Measurements from ENCODE around the gene MACROD2.

MACROD2 gene

GRCh38 chr20:16078172-16078898 is 2083.0 kb downstream of the MACROD2 start:
- no peak overlapping the region for H2AFZ ChIP-seq
- H3K9me3 ChIP-seq (ENCODE audit: control insufficient read depth, low read length) = no peaks in the 10 kb centered on the region
- no peaks in the 10 kb centered on the region for H3K36me3 ChIP-seq (ENCODE audit: control insufficient read depth, insufficient read depth, low read length)
- no peak for TF ChIP-seq CTCF (IDR thresholded peaks at IDR 0.05)
- H3K79me2 ChIP-seq = no peaks in the 10 kb centered on the region
- H3K27me3 ChIP-seq (ENCODE audit: control insufficient read depth, insufficient read depth, low read length) = no peaks in the 10 kb centered on the region
- no peak overlapping the region for H3K4me2 ChIP-seq (ENCODE audit: low read length)
- no peak overlapping the region for H3K27ac ChIP-seq
- H3K9ac ChIP-seq = no peak overlapping the region
- H3K4me1 ChIP-seq = no peaks in the 10 kb centered on the region
- H3K4me3 ChIP-seq (ENCODE audit: low read depth, low read length) = no peak overlapping the region

DNA sequence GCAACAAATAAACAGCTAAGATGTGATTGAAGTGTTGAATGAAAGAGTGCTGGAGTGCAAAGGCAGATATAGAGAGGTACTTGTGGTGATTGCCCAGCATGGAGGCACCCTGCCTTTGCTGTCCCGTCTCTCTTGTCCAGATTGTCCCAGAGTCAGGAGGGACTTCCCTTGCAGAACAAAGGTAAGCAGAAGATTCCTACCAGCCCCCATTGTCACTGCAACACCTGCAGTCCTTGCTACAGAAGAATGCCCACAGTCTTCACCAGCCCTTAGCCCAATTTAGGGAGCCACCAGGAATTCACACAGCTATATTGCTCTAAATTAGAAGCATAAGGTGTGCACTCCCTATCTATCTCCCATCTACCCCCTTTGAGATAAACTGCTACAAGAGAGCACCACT is 2086.1 kb downstream of the MACROD2 start:
- H2AFZ ChIP-seq = no peak overlapping the region
- TF ChIP-seq CTCF (IDR thresholded peaks at IDR 0.05) = no peak
- H3K4me3 ChIP-seq (ENCODE audit: low read depth, low read length) = no peak overlapping the region
- H3K9me3 ChIP-seq (ENCODE audit: control insufficient read depth, low read length) = no peaks in the 10 kb centered on the region
- no peaks in the 10 kb centered on the region for H3K4me1 ChIP-seq
- H3K27ac ChIP-seq = no peak overlapping the region
- no peaks in the 10 kb centered on the region for H3K79me2 ChIP-seq
- no peak overlapping the region for H3K9ac ChIP-seq
- H3K36me3 ChIP-seq (ENCODE audit: control insufficient read depth, insufficient read depth, low read length) = no peaks in the 10 kb centered on the region
- no peaks in the 10 kb centered on the region for H3K27me3 ChIP-seq (ENCODE audit: control insufficient read depth, insufficient read depth, low read length)
- no peak overlapping the region for H3K4me2 ChIP-seq (ENCODE audit: low read length)

DNA sequence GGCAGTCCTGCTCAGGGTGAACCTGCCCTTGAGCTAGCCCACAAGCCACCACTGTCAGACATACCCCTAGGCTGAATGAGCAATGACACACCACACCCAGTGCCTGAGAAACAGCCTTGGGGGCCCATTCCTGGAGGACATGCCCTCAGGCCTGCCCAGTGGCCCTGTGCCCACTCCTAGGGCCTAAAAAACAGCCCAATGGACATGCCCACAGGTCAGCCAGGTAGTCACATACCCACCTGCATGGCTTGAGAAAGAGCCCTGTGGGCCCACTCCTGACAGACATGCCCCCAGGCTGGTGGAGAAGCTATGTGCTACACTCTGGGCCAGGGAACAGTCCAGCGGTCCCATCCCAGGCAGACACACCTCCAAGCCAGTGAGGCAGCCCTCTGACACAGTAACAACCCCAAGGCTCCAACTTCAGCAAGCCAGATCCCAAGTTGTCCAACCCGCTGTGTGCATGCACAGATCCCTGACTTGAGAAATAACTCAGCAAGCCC is 2086.8 kb downstream of the MACROD2 start:
- Histone ChIP-seq H3K4me1 (no peaks in the 10 kb centered on the region), H3K4me2 (ENCODE audit: low read length) (no peak overlapping the region), H3K27me3 (ENCODE audit: control insufficient read depth, insufficient read depth, low read length) (no peaks in the 10 kb centered on the region), H3K27ac (no peak overlapping the region), H3K4me3 (ENCODE audit: low read depth, low read length) (no peak overlapping the region), H3K36me3 (ENCODE audit: control insufficient read depth, insufficient read depth, low read length) (no peaks in the 10 kb centered on the region), H3K9me3 (ENCODE audit: control insufficient read depth, low read length) (no peaks in the 10 kb centered on the region), H3K9ac (no peak overlapping the region), H2AFZ (no peak overlapping the region), H3K79me2 (no peaks in the 10 kb centered on the region)
- no peak for TF ChIP-seq CTCF (IDR thresholded peaks at IDR 0.05)

DNA sequence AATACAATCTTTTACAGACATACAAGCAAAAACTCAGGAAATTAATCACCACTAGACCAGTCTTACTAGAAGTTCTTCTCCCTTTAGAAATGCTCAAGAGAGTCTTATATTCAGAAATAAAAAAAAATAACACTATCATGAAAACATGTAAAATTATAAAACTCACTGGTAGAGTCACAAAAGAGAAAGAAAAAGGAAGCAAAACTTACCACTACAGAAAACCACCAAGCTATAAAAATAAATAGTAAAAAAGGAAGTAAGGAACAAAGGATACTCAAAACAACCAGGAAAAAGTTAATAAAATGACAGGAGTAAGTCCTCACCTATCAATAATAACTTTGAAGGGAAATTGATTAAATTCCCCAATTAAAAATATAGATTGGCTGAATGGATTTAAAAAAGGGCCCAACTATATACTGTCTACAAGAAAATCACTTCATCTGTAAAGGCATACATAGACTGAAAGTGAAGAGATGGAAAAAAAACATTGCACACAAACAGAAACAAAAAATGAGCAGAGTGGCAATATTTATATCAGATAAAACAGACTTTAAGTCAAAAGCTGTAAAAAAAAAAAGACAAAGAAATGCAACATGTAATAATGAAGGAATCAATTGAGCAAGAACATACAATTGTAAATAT is 2088.4 kb downstream of the MACROD2 start:
- Histone ChIP-seq H3K9ac (no peak overlapping the region), H3K27me3 (ENCODE audit: control insufficient read depth, insufficient read depth, low read length) (no peaks in the 10 kb centered on the region), H3K4me3 (ENCODE audit: low read depth, low read length) (no peak overlapping the region), H2AFZ (no peak overlapping the region), H3K9me3 (ENCODE audit: control insufficient read depth, low read length) (no peaks in the 10 kb centered on the region), H3K79me2 (no peaks in the 10 kb centered on the region), H3K36me3 (ENCODE audit: control insufficient read depth, insufficient read depth, low read length) (no peaks in the 10 kb centered on the region), H3K4me2 (ENCODE audit: low read length) (no peak overlapping the region), H3K4me1 (no peaks in the 10 kb centered on the region), H3K27ac (no peak overlapping the region)
- TF ChIP-seq CTCF (IDR thresholded peaks at IDR 0.05) = no peak

All from parathyroid adenoma (tissue), 2 donors.